Sigmoid colon (tissue), 3 donors: ENCODE data around the gene RUFY4.

Source experiments
- CTCF ChIP-seq, 4 experiments: fragments of 450-650 bp in 3 of 4; fragments of 200-600 bp in 1 of 4; IDR thresholded peaks; one replicate each; pipeline ENCODE4 v1.5.1; 2016 to 2019; ENCODE audit warnings: antibody characterized with exemption in 4 of 4, mild to moderate bottlenecking in 3 of 4, moderate library complexity in 2 of 4
- POLR2A ChIP-seq, 2 donors: fragments of 450-650 bp; IDR thresholded peaks; one replicate each; pipeline ENCODE4 v1.6.1; 2016; ENCODE audit warnings: antibody characterized with exemption in 2 of 2, mild to moderate bottlenecking in 2 of 2, moderate library complexity in 2 of 2

DNA sequence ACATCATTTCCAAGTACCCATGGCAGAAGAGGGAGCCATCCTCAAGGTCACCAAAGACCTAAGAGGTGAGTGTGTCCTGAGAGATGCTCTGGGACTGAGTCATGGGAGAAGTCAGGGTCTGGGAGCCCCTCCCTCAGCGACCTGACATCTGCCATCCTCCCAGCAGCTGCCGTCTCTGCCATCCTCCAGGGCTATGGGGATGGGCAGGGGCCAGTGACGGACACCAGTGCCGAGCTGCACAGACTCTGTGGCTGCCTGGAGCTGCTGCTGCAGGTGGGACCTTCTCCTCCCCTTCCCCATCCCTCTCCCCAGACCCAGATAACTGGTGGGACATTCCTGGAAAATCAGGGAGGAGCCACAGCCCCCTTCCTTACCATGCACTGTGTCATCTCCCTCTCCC is 1.5 kb downstream of the RUFY4 start:
- TF ChIP-seq CTCF (IDR thresholded peaks at IDR 0.05) (no peak), POLR2A (IDR thresholded peaks at IDR 0.05) (no peak)
